Measurements from ENCODE around the gene PBXIP1. TPM values are rescaled to one million over a fixed set of nuclear protein-coding genes. Genes with fewer than 3 reads are reported as not detected.

PBXIP1 gene
- total and polyA plus RNA-seq, 2 of the 13 experiments (the other 11 are each of a cell fraction or from before 2014, with no cell fraction given) = 16.3 to 31.9 TPM

DNA sequence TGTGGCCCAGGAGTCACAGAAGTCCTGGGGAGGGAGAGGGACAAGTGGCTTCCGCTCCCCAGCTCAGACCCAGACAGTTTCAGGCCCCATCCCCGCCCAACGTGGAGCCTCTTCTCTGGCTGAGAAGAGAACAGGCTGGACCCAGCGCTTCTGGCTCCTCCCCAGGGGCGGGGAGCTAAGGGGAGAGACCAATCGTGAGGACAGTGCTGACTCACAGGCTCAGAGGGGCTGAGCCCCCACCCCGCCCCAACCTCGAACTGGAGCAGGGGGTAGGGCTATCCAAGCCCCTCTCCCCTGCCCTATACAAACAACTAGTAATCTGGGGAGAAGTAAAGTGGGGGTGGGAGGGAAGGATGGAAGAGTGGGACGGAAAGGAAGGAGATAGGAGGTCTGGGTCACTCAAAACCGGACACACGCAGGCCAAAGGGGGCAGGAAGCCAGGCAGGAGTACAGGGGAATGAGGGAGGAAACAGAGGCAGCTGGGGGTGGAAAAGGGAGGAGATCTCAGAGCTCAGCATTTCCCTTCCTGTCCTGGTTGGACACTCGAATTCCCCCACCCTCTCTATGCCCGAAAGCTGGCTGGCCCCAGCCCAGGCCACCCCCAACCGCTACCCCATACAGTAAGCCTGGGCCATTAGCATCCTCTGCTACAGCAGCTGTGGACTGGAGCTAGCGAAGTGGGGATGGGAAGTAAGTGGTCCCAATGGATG is 14.9 kb upstream of the PBXIP1 start, which contains the start of gene SHC1 (continued):
- TF ChIP-seq, protein P1, sequence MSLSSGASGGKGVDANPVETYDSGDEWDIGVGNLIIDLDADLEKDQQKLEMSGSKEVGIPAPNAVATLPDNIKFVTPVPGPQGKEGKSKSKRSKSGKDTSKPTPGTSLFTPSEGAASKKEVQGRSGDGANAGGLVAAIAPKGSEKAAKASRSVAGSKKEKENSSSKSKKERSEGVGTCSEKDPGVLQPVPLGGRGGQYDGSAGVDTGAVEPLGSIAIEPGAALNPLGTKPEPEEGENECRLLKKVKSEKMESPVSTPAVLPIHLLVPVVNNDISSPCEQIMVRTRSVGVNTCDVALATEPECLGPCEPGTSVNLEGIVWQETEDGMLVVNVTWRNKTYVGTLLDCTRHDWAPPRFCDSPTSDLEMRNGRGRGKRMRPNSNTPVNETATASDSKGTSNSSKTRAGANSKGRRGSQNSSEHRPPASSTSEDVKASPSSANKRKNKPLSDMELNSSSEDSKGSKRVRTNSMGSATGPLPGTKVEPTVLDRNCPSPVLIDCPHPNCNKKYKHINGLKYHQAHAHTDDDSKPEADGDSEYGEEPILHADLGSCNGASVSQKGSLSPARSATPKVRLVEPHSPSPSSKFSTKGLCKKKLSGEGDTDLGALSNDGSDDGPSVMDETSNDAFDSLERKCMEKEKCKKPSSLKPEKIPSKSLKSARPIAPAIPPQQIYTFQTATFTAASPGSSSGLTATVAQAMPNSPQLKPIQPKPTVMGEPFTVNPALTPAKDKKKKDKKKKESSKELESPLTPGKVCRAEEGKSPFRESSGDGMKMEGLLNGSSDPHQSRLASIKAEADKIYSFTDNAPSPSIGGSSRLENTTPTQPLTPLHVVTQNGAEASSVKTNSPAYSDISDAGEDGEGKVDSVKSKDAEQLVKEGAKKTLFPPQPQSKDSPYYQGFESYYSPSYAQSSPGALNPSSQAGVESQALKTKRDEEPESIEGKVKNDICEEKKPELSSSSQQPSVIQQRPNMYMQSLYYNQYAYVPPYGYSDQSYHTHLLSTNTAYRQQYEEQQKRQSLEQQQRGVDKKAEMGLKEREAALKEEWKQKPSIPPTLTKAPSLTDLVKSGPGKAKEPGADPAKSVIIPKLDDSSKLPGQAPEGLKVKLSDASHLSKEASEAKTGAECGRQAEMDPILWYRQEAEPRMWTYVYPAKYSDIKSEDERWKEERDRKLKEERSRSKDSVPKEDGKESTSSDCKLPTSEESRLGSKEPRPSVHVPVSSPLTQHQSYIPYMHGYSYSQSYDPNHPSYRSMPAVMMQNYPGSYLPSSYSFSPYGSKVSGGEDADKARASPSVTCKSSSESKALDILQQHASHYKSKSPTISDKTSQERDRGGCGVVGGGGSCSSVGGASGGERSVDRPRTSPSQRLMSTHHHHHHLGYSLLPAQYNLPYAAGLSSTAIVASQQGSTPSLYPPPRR (CRISPR knock-in tag; IDR thresholded peaks at IDR 0.05; ENCODE audit: borderline replicate concordance) = 0 out of 2 replicates have a peak, but pooled peaks have one; percentile 40
- TF ChIP-seq PCBP2 (optimal IDR thresholded peaks at IDR 0.05; ENCODE audit: low read depth, low read length, poor library complexity, severe bottlenecking) (peak; percentile 26), TAF1 (CRISPR knock-in tag; IDR thresholded peaks at IDR 0.05) (peak; percentile 66; the same call in 1 of the 2 replicates), ZNF17 (CRISPR knock-in tag; IDR thresholded peaks at IDR 0.05) (no peak), ZFX (CRISPR knock-in tag; IDR thresholded peaks at IDR 0.05; ENCODE audit: low read depth) (peak; percentile 31; the same call in 1 of the 2 replicates), ZNF563 (CRISPR knock-in tag; IDR thresholded peaks at IDR 0.05) (no peak), NONO (IDR thresholded peaks at IDR 0.05) (no peak), NONO (CRISPR knock-in tag; conservative IDR thresholded peaks at IDR 0.05) (no peak; the same call in 1 of the 2 replicates), EP300 (IDR thresholded peaks at IDR 0.05; ENCODE audit: low read depth in 2 of 2, low read length in 2 of 2) (peak in 1 of 2 experiments; percentile 40; a peak in 1 of 4 replicates), EP300 (CRISPR knock-in tag; IDR thresholded peaks at IDR 0.05; ENCODE audit: borderline replicate concordance) (0 out of 2 replicates have a peak, but pooled peaks have one; percentile 5), FOXK1 (CRISPR knock-in tag; IDR thresholded peaks at IDR 0.05; ENCODE audit: borderline replicate concordance, low read depth) (0 out of 2 replicates have a peak, but pooled peaks have one; percentile 6)
- TF ChIP-seq, protein P2, sequence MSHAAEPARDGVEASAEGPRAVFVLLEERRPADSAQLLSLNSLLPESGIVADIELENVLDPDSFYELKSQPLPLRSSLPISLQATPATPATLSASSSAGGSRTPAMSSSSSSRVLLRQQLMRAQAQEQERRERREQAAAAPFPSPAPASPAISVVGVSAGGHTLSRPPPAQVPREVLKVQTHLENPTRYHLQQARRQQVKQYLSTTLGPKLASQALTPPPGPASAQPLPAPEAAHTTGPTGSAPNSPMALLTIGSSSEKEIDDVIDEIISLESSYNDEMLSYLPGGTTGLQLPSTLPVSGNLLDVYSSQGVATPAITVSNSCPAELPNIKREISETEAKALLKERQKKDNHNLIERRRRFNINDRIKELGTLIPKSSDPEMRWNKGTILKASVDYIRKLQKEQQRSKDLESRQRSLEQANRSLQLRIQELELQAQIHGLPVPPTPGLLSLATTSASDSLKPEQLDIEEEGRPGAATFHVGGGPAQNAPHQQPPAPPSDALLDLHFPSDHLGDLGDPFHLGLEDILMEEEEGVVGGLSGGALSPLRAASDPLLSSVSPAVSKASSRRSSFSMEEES (CRISPR knock-in tag; IDR thresholded peaks at IDR 0.05) = 0 out of 2 replicates have a peak, but pooled peaks have one; percentile 9
- TF ChIP-seq, protein P3, sequence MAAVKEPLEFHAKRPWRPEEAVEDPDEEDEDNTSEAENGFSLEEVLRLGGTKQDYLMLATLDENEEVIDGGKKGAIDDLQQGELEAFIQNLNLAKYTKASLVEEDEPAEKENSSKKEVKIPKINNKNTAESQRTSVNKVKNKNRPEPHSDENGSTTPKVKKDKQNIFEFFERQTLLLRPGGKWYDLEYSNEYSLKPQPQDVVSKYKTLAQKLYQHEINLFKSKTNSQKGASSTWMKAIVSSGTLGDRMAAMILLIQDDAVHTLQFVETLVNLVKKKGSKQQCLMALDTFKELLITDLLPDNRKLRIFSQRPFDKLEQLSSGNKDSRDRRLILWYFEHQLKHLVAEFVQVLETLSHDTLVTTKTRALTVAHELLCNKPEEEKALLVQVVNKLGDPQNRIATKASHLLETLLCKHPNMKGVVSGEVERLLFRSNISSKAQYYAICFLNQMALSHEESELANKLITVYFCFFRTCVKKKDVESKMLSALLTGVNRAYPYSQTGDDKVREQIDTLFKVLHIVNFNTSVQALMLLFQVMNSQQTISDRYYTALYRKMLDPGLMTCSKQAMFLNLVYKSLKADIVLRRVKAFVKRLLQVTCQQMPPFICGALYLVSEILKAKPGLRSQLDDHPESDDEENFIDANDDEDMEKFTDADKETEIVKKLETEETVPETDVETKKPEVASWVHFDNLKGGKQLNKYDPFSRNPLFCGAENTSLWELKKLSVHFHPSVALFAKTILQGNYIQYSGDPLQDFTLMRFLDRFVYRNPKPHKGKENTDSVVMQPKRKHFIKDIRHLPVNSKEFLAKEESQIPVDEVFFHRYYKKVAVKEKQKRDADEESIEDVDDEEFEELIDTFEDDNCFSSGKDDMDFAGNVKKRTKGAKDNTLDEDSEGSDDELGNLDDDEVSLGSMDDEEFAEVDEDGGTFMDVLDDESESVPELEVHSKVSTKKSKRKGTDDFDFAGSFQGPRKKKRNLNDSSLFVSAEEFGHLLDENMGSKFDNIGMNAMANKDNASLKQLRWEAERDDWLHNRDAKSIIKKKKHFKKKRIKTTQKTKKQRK (IDR thresholded peaks at IDR 0.05; ENCODE audit: low read length) = no peak
- TF ChIP-seq, protein P4, sequence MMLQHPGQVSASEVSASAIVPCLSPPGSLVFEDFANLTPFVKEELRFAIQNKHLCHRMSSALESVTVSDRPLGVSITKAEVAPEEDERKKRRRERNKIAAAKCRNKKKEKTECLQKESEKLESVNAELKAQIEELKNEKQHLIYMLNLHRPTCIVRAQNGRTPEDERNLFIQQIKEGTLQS (CRISPR knock-in tag; IDR thresholded peaks at IDR 0.05) = 0 out of 2 replicates have a peak, but pooled peaks have one; percentile 35
- TF ChIP-seq, protein P5, sequence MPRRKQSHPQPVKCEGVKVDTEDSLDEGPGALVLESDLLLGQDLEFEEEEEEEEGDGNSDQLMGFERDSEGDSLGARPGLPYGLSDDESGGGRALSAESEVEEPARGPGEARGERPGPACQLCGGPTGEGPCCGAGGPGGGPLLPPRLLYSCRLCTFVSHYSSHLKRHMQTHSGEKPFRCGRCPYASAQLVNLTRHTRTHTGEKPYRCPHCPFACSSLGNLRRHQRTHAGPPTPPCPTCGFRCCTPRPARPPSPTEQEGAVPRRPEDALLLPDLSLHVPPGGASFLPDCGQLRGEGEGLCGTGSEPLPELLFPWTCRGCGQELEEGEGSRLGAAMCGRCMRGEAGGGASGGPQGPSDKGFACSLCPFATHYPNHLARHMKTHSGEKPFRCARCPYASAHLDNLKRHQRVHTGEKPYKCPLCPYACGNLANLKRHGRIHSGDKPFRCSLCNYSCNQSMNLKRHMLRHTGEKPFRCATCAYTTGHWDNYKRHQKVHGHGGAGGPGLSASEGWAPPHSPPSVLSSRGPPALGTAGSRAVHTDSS (CRISPR knock-in tag; conservative IDR thresholded peaks at IDR 0.05) = no peak
